Measurements from ENCODE around the gene ODAD3. TPM values are rescaled to one million over a fixed set of nuclear protein-coding genes. Genes with fewer than 3 reads are reported as not detected.
A peak's percentile ranks its signal among the peaks of the same experiment; 100 is the strongest.

The ODAD3 gene
- total and polyA plus RNA-seq, 10 of the 15 experiments (the other 5 are each of a cell fraction or from before 2014, with no cell fraction given), result 0.11 to 0.39 (median 0.28) TPM; not detected in 7

DNA sequence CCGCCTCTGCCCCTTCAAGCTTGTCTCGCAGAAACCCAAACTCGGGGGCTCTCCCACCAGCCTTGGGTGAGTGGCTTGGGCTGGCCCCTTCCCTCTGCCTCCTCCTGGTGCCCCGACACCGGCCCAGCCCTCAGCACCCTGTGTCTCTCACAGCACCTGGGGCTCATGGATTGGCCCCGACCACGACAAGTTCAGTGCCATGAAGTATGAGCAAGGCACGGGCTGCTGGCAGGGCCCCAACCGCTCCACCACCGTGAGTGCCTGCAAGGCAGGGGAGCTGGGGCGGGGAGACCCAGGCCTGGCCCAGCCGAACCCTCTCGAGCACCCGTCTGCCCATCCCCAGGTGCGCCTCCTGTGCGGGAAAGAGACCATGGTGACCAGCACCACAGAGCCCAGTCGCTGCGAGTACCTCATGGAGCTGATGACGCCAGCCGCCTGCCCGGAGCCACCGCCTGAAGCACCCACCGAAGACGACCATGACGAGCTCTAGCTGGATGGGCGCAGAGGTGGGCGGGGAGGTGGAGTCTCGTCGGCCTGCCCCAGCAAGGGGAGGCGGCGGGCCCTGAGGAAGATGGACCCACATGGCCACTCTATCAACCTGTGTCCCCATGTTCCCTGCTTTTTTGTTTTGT is 14.1 kb upstream of the ODAD3 start (continued):
- TF ChIP-seq, protein P1, sequence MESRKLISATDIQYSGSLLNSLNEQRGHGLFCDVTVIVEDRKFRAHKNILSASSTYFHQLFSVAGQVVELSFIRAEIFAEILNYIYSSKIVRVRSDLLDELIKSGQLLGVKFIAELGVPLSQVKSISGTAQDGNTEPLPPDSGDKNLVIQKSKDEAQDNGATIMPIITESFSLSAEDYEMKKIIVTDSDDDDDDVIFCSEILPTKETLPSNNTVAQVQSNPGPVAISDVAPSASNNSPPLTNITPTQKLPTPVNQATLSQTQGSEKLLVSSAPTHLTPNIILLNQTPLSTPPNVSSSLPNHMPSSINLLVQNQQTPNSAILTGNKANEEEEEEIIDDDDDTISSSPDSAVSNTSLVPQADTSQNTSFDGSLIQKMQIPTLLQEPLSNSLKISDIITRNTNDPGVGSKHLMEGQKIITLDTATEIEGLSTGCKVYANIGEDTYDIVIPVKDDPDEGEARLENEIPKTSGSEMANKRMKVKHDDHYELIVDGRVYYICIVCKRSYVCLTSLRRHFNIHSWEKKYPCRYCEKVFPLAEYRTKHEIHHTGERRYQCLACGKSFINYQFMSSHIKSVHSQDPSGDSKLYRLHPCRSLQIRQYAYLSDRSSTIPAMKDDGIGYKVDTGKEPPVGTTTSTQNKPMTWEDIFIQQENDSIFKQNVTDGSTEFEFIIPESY (IDR thresholded peaks at IDR 0.05), result no peak

DNA sequence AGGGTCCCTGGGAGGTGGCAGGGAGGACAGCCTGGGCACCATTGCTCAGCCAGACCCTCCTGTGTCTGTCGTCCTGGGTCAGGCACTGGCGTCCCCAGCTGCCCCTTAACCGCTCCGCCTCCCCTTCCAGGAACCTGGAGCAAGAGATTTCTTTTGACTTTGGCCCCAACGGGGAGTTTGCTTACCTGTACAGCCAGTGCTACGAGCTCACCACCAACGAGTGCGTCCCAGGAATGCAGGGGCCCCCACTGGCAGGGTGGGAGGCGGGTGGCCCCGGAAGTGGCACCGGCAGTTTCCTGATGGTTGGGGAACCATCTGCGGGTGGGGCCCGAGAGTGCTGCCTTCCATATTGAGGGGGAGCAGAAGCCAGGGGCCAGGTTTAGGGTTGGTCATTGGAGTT is 13.5 kb upstream of the ODAD3 start:
- SMC1A ChIA-PET (ENCODE audit: uncharacterized antibody, unreplicated experiment), result interaction anchor here (1.2 kb wide), 1 partner anchor 68 kb away, joined by 5 read pairs; no protein-coding TSS in a partner anchor
- Histone ChIP-seq H4K20me1 (ENCODE audit: control insufficient read depth, insufficient read depth) (no peaks in the 10 kb centered on the region), H3K4me1 (ENCODE audit: control insufficient read depth, insufficient read depth, low read length) (0 out of 2 replicates have a peak, but pooled peaks cover 4% of the 10 kb centered on the region), H3K4me3 (no peak overlapping the region), H2AFZ (ENCODE audit: control insufficient read depth, low read depth, low read length) (no peak overlapping the region), H3K36me3 (ENCODE audit: control insufficient read depth in 2 of 2, insufficient read depth in 2 of 2, low read length in 1 of 2) (peaks cover 4 to 35% of the 10 kb centered on the region in 2 experiments; a peak in 3 of 4 replicates), H3K27ac (ENCODE audit: control insufficient read depth, insufficient read depth) (no peak overlapping the region), H3K4me2 (ENCODE audit: control insufficient read depth, insufficient read depth) (no peak overlapping the region), H3K9ac (ENCODE audit: control insufficient read depth, insufficient read depth, low read length) (no peak overlapping the region), H3K27me3 (replicated peaks in 1 of 2; ENCODE audit: control insufficient read depth in 2 of 2, insufficient read depth in 2 of 2, low read length in 1 of 2) (no peaks in the 10 kb centered on the region), H3K9me3 (replicated peaks; ENCODE audit: control insufficient read depth, insufficient read depth, low read length) (no peaks in the 10 kb centered on the region), H3K79me2 (ENCODE audit: control insufficient read depth, insufficient read depth, low read length) (no peaks in the 10 kb centered on the region)
- no TSS peak for BruUV-seq (replicated peaks)
- no peak for DNase-seq (ENCODE audit: low read depth, low spot score)
- RAD21 ChIA-PET (ENCODE audit: unreplicated experiment), result interaction anchor here (0.6 to 1.5 kb wide), 4 partner anchors 19 to 485 kb away, joined by 3 read pairs; partner anchors contain the start of gene SWSAP1
- 90% methylated on average over 13 of the region's 13 CpGs for whole genome bisulfite sequencing (ENCODE audit: insufficient coverage, insufficient replicate concordance, low lambda C conversion rate, missing lambda C conversion rate)
- CTCF ChIA-PET, result interaction anchor here (0.5 to 3.1 kb wide), 4 partner anchors 34 to 107 kb away, joined by 3 to 10 read pairs (median 6); partner anchors contain the start of gene SWSAP1
- in situ Hi-C loops (cut with MboI), result no loop called here
- ATAC-seq, result no peak
- no peak for FAIRE-seq
- POLR2A ChIA-PET, result no interaction called here
- no peak for TF ChIP-seq YY1 (IDR thresholded peaks at IDR 0.05; ENCODE audit: low read depth, low read length)
- TF ChIP-seq, protein P2, sequence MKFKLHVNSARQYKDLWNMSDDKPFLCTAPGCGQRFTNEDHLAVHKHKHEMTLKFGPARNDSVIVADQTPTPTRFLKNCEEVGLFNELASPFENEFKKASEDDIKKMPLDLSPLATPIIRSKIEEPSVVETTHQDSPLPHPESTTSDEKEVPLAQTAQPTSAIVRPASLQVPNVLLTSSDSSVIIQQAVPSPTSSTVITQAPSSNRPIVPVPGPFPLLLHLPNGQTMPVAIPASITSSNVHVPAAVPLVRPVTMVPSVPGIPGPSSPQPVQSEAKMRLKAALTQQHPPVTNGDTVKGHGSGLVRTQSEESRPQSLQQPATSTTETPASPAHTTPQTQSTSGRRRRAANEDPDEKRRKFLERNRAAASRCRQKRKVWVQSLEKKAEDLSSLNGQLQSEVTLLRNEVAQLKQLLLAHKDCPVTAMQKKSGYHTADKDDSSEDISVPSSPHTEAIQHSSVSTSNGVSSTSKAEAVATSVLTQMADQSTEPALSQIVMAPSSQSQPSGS (IDR thresholded peaks at IDR 0.05; ENCODE audit: low read length), result no peak
- no peak for TF ChIP-seq KAT2A (conservative IDR thresholded peaks at IDR 0.05; ENCODE audit: control insufficient read depth, low read depth, low read length)
- no peak for TF ChIP-seq CEBPB (IDR thresholded peaks at IDR 0.05; ENCODE audit: borderline replicate concordance in 1 of 2, low read depth in 2 of 2, low read length in 2 of 2)
- peak; percentile 28; the same call in 1 of the 2 replicates for TF ChIP-seq POLR2A (IDR thresholded peaks at IDR 0.05; ENCODE audit: low read depth, low read length)
- TF ChIP-seq MTA2 (IDR thresholded peaks at IDR 0.05; ENCODE audit: low read depth), result no peak
- intact Hi-C loops (cut with micrococcal nuclease; ENCODE audit: unreplicated experiment), result no loop called here

All from GM12878 (cell line).